Subcutaneous abdominal adipose tissue (tissue), 5 donors: ENCODE measurements around the gene RAB8A.

Experiments used
- H3K27ac ChIP-seq: one replicate; pipeline ENCODE4 v1.7.0; 2013; ENCODE audit warnings: low read depth, mild to moderate bottlenecking, inconsistent platforms, low read length, moderate library complexity
- H3K27me3 ChIP-seq, 5 donors: one replicate each; pipeline ENCODE4 v1.7.0; 2013; ENCODE audit warnings: low read length in 5 of 5, inconsistent platforms in 1 of 5; ENCODE audit not compliant: control insufficient read depth in 5 of 5, insufficient read depth in 4 of 5
- H3K36me3 ChIP-seq, 5 donors: one replicate each; pipeline ENCODE4 v1.7.0; 2013; ENCODE audit warnings: low read length in 5 of 5; ENCODE audit not compliant: control insufficient read depth in 5 of 5, insufficient read depth in 5 of 5
- H3K4me1 ChIP-seq, 5 donors: one replicate each; pipeline ENCODE4 v1.7.0; 2013; ENCODE audit warnings: low read length in 5 of 5, mild to moderate bottlenecking in 3 of 5, moderate library complexity in 1 of 5; ENCODE audit not compliant: control insufficient read depth in 5 of 5, insufficient read depth in 5 of 5
- H3K4me3 ChIP-seq, 5 donors: one replicate each; pipeline ENCODE4 v1.7.0; 2013; ENCODE audit warnings: low read length in 5 of 5, low read depth in 1 of 5
- H3K9ac ChIP-seq, 5 donors: one replicate each; pipeline ENCODE4 v1.7.0; 2013; ENCODE audit warnings: low read length in 5 of 5, mild to moderate bottlenecking in 4 of 5, moderate library complexity in 3 of 5
- H3K9me3 ChIP-seq, 5 donors: one replicate each; pipeline ENCODE4 v1.7.0; 2013; ENCODE audit warnings: low read length in 5 of 5; ENCODE audit not compliant: control insufficient read depth in 5 of 5
- donor health status: healthy.
- donor health status: healthy.
- donor health status: healthy.
- donor health status: healthy.
- donor health status: healthy.

RAB8A gene

DNA sequence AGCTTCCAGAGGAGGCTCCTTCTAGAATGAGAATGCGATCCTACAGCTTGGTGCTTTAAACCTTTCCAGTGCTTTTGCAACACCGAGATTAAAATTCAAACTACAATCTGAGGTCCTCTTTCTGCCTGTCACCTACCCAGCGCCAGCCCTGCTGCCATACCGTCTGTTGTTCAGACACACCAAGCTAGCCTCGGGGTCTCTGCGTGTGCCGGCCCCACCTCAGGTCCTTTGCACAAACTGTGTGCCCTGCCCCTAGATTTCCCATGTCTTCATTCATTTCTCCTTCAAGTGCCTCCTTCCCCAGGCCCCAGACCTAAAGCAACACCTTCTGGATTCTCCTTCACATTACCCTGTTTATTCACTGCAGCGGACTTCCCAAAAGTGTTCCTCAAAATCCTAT lies 42.9 kb downstream of the RAB8A start:
- H3K4me1 ChIP-seq, result no peaks in the 10 kb centered on the region

DNA sequence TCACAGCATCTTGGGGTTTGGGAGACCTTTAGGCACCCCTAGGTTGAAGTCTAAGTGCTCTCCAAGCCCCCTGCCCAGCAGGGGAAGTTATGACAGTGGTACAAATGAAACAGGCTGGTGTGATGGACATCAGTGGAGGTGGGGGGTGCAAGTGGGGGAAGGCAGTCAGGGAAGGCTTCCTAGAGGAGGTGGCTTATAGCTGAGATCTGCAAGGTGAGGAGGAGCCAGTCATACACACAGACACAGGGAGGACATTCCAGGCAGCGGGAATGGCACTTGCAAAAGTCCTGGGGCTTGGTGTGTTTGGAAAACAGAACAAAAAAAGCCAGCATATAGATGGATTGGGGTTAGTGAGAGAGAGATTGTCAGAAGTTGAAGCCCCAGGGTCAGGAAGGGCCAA lies 43.4 kb downstream of the RAB8A start:
- Histone ChIP-seq H3K4me1 (no peaks in the 10 kb centered on the region), H3K27ac (no peak overlapping the region), H3K9me3 (no peaks in the 10 kb centered on the region)

More for the DNA sequence above, 42.9 kb downstream of the RAB8A start:
- Histone ChIP-seq H3K9ac (no peak overlapping the region), H3K4me3 (no peak overlapping the region), H3K9me3 (no peaks in the 10 kb centered on the region), H3K27me3 (peaks cover 2 to 8% (median 5%) of the 10 kb centered on the region in 5 donors), H3K36me3 (no peaks in the 10 kb centered on the region), H3K27ac (no peak overlapping the region)

DNA sequence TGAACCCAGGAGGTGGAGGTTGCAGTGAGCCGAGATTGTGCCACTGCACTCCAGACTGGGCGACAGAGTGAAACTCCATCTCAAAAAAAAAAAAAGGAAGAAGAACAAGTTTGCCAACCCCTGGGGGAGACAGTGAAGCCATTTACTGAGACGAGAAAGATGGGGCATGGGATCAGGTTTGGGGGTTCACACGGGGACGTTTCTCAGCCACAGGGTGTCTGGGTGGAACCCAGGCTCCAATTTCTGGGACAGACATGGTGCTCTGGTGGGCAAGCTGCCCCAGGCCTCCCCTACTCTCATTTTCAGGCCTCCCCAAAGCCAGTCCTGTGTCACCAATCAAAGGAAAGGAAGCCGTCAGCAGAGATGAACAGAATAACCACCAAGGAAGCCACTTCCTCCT lies 45.2 kb downstream of the RAB8A start:
- Histone ChIP-seq H3K9ac (no peak overlapping the region), H3K9me3 (no peaks in the 10 kb centered on the region), H3K4me3 (no peak overlapping the region), H3K27me3 (peaks cover 2 to 8% (median 5%) of the 10 kb centered on the region in 5 donors), H3K27ac (no peak overlapping the region), H3K4me1 (no peaks in the 10 kb centered on the region), H3K36me3 (no peaks in the 10 kb centered on the region)

More for the DNA sequence above, 43.4 kb downstream of the RAB8A start:
- no peak overlapping the region for H3K4me3 ChIP-seq
- H3K9ac ChIP-seq, result no peak overlapping the region
- H3K36me3 ChIP-seq, result no peaks in the 10 kb centered on the region
- H3K27me3 ChIP-seq, result peaks cover 2 to 8% (median 5%) of the 10 kb centered on the region in 5 donors

DNA sequence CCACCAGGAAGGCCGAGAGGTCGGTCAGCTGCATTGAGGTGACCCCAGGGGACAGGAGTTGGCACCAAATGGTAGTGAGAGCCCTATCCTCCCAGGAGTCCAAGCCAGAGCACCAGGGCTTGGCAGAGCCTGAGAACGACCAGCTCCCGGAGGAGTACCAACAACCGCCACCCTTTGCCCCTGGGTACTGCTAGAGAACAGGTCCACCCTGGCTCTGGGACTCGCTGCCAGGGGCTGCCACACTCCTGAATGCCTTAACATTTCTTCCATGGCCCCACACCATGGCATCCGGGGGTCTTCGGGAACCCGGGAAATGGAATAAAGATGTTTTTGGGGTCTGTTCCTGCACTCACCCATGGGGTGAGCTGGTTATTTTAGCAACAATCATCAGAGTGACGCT lies 45.9 kb downstream of the RAB8A start:
- Histone ChIP-seq H3K36me3 (no peaks in the 10 kb centered on the region), H3K27me3 (peaks cover 2 to 8% (median 5%) of the 10 kb centered on the region in 5 donors), H3K4me1 (no peaks in the 10 kb centered on the region), H3K9ac (no peak overlapping the region), H3K4me3 (no peak overlapping the region), H3K9me3 (no peaks in the 10 kb centered on the region), H3K27ac (no peak overlapping the region)

DNA sequence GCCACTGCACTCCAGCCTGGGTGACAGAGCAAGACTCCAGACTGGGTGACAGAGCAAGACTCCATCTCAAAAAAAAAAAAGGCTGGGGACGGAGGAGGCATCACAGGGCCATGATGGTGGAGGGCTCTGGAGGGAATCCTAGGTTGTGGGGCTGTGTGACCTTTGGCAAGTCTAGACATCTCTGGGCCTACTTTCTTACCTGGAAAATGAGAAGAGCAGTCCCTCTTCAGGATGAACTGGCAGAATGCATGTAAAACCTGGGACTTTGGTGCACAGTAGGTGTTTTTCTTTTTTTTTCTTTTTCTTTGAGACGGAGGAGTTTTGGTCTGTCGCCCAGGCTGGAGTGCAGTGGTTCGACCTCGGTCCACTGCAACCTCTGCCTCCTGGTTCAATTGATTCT lies 48.0 kb downstream of the RAB8A start:
- Histone ChIP-seq H3K27ac (no peak overlapping the region), H3K27me3 (peaks cover under 1 to 6% (median 3%) of the 10 kb centered on the region in 5 donors), H3K36me3 (no peaks in the 10 kb centered on the region), H3K9me3 (no peaks in the 10 kb centered on the region), H3K4me3 (no peak overlapping the region), H3K9ac (no peak overlapping the region), H3K4me1 (no peaks in the 10 kb centered on the region)

DNA sequence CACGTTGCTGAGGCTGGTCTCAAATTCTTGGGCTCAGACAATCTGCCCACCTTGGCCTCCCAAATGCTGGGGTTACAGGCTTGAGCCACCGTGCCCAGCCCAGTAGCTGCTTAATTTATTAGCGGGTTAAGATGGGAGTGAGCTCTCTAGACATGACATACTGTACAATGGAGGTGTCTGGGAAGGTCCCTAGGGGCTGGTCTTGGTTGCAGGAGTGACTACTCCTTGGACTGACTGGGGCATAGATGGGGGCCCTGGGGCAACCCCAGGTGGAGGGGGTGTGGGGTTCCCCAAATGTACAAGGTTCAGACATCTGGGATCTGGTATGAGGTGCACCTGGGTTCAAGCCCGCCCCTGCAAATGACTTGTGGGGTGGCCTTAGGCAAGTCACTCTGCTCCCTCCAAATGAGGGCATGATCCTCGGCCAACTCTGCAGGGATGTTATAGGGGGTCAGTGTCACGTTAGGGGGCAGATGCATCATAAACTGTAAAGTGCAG lies 48.8 kb downstream of the RAB8A start:
- peaks cover 0 to 2% (median 0%) of the 10 kb centered on the region in 5 donors for H3K27me3 ChIP-seq
- H3K27ac ChIP-seq, result no peak overlapping the region
- H3K9me3 ChIP-seq, result no peaks in the 10 kb centered on the region
- no peaks in the 10 kb centered on the region for H3K4me1 ChIP-seq
- no peak overlapping the region for H3K9ac ChIP-seq
- no peak overlapping the region for H3K4me3 ChIP-seq
- H3K36me3 ChIP-seq, result no peaks in the 10 kb centered on the region

DNA sequence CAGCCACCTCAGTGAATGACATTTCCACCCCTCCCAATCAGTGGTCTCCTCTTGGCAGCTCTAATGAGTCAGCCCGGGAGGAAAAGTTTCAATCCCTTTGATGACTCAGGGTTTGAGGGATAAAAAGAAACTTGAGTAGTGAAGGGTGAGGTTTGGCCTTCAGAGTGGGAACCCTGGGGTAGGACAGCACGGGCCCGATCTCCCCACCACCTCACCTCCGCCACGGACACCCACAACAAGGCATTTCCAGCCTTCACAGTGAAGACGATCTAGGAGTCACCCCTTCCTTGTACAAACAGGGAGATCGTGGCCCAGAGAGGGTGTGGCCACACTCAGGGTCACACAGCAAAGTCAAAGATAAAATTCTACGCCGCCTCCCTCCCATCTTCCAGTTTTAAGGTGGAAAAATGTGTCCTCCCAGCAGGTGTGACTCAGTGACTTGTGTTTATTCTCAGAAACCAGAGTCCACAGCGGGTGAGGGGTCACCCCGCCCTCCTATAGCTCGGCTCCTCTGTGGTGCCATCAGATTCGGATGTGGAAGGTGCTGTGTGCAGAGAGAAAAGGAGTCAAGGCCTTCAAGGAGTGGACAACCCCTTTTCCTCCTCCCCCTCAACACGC lies 49.4 kb downstream of the RAB8A start:
- H3K9me3 ChIP-seq, result no peaks in the 10 kb centered on the region
- H3K9ac ChIP-seq, result no peak overlapping the region
- H3K36me3 ChIP-seq, result no peaks in the 10 kb centered on the region
- H3K4me3 ChIP-seq, result no peak overlapping the region
- no peaks in the 10 kb centered on the region for H3K4me1 ChIP-seq
- H3K27ac ChIP-seq, result no peak overlapping the region
- peaks cover 0 to 2% (median 0%) of the 10 kb centered on the region in 5 donors for H3K27me3 ChIP-seq

DNA sequence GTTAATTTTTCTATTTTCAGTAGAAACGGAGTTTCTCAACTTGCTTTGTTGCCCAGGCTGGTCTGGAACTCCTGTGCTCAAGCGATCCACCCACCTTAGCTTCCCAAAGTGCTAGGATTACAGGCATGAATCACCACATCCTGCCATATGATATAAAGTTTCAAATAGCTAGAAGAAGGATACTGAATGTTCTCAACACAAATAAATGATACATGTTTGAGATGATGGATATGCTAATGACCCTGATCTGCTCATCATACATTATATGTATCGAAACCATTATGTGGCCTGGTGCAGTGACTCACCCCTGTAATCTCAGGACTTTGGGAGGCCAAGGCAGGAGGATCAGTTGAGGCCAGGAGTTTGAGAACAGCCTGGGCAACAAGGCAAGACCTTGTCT lies 50.2 kb downstream of the RAB8A start:
- Histone ChIP-seq H3K27me3 (peaks cover 0 to 2% (median 0%) of the 10 kb centered on the region in 5 donors), H3K36me3 (no peaks in the 10 kb centered on the region), H3K4me3 (no peak overlapping the region), H3K27ac (no peak overlapping the region), H3K9me3 (no peaks in the 10 kb centered on the region), H3K4me1 (no peaks in the 10 kb centered on the region), H3K9ac (no peak overlapping the region)

DNA sequence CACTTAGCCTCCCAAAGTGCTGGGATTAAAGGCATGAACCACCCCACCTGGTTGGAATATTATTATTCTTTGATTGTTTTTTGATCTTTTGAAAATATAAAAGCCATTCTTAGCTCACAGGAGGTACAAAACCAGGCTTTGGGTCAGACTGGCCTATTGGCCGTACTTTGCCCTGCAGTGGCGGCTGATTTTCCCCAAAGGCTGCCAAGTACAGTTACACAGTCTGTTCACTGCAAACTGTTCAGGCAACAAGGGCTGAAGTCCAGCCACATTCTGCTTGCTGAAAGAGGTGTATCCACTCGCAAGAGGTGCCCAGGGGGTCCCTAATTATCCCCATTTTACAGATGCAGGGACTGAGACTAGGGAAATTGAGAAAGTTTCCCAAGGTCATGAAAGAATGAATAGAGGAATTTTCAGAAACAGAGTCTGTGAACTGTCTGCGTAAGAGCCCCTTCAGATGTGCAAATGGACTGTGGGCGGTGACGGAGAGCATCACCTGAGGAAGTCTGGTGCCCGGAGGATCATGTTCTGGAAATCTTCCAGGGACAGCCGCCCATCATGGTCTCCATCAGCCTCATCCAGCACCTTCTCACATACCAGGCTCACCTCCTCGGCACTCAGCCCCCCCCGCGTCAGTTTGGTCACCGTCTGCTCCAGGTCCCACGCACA lies 52.7 kb downstream of the RAB8A start:
- no peak overlapping the region for H3K27ac ChIP-seq
- H3K9me3 ChIP-seq, result no peaks in the 10 kb centered on the region
- no peaks in the 10 kb centered on the region for H3K36me3 ChIP-seq
- no peaks in the 10 kb centered on the region for H3K4me1 ChIP-seq
- H3K4me3 ChIP-seq, result no peak overlapping the region
- no peak overlapping the region for H3K9ac ChIP-seq
- H3K27me3 ChIP-seq, result no peaks in the 10 kb centered on the region

DNA sequence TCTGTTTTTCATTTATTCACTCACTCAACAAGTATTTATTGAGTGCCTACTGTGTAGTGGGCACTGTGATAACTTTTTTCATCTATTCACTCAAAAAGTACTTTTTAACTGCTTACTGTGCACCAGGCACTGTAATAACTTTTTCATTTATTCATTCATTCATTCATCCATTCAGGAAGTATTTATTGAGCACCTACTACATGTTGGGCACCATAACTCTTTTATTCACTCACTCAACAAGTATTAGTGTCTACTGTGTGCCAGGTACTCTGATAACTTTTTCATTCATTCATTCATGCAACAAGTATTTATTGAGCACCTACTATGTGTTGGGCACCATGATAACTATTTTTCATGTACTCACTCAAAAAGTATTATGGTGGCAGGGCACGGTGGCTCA lies 54.7 kb downstream of the RAB8A start:
- Histone ChIP-seq H3K4me1 (no peaks in the 10 kb centered on the region), H3K36me3 (no peaks in the 10 kb centered on the region), H3K27me3 (peaks cover 0 to 3% (median 0%) of the 10 kb centered on the region in 5 donors), H3K4me3 (no peak overlapping the region), H3K9me3 (no peaks in the 10 kb centered on the region), H3K27ac (no peak overlapping the region), H3K9ac (no peak overlapping the region)
